ENCODE results near the gene HELZ.

DNA sequence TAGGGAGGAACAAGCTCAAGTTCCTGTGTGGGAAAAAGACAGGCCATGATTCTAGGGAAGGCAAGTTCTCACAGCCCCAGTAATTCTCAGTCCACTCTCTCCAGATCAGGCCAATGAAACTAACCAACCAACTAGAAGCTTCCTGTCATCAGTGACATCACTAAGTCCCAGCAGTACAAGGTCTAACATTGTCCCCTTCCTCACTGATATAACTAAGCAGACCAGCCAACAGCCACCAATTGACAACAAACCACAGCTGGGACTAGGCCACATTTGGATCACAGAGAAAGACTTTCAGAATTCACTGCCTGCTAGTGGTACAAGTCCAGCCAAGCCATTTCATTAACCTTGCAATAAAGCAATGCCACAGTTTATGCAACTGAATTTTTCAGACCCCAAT, 106.6 kb downstream of the HELZ start:
- no peak for TF ChIP-seq POLR2A (IDR thresholded peaks at IDR 0.05; ENCODE audit: low read depth, low read length)
- TF ChIP-seq, protein P1, sequence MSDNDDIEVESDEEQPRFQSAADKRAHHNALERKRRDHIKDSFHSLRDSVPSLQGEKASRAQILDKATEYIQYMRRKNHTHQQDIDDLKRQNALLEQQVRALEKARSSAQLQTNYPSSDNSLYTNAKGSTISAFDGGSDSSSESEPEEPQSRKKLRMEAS (IDR thresholded peaks at IDR 0.05; ENCODE audit: insufficient read depth, insufficient read length) = no peak
- TF ChIP-seq, protein P2, sequence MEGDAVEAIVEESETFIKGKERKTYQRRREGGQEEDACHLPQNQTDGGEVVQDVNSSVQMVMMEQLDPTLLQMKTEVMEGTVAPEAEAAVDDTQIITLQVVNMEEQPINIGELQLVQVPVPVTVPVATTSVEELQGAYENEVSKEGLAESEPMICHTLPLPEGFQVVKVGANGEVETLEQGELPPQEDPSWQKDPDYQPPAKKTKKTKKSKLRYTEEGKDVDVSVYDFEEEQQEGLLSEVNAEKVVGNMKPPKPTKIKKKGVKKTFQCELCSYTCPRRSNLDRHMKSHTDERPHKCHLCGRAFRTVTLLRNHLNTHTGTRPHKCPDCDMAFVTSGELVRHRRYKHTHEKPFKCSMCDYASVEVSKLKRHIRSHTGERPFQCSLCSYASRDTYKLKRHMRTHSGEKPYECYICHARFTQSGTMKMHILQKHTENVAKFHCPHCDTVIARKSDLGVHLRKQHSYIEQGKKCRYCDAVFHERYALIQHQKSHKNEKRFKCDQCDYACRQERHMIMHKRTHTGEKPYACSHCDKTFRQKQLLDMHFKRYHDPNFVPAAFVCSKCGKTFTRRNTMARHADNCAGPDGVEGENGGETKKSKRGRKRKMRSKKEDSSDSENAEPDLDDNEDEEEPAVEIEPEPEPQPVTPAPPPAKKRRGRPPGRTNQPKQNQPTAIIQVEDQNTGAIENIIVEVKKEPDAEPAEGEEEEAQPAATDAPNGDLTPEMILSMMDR (IDR thresholded peaks at IDR 0.05; ENCODE audit: extremely low read depth in 1 of 2, insufficient read depth in 1 of 2, low read depth in 1 of 2, low read length in 2 of 2) = no peak
